GM18907 (cell line): ENCODE measurements around the gene MAPRE3.
"Not testable (repeated sequence)": the region's sequence is repeated elsewhere in the genome, so short reads cannot be mapped to it uniquely, and the experiment has no call there.

Experiments
- ATAC-seq: cut with Tn5 transposase; IDR thresholded peaks from one replicate; pipeline ENCODE4 v1.9.1; 2021; ENCODE audit warnings: mild to moderate bottlenecking, moderate library complexity; ENCODE audit not compliant: unreplicated experiment

The MAPRE3 gene

DNA sequence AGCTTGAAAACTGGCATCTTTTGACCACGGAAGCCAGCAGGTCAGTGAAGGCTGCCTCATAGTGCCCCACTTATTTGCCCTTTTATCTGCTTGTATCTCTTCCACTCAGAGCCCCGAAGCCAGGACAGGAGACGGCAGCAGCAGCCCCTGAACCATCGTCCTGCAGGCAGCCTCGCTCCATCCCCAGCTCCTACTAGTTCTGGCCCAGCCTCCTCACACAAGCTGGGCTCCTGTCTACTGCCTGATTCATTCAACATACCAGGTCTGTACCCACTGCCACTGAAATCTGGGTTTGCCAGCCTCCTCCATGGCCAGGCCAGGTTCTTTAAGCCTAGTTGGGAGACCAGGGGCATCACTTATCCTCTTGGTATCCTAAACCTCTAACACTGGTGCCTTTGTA is 96.9 kb downstream of the MAPRE3 start:
- no peak for ATAC-seq

DNA sequence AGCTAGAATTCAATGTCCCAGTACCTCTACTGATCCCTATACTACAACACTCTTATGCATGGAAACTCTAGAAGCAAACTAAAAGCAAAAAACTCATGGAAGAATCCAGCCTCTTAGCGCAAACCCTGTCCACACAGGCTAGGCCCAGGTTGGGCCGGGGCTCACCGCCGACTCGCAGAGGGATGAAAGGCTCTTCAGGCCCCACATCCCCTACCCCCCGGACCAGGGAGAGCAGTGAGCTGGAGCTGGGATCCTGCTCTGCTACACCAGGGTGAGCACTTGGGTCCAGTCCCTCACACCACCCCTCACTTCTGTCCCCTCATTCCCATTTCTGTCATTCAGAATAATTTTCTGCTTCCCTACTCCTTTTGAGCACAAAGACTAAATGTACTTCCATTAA is 99.0 kb downstream of the MAPRE3 start:
- no peak for ATAC-seq

DNA sequence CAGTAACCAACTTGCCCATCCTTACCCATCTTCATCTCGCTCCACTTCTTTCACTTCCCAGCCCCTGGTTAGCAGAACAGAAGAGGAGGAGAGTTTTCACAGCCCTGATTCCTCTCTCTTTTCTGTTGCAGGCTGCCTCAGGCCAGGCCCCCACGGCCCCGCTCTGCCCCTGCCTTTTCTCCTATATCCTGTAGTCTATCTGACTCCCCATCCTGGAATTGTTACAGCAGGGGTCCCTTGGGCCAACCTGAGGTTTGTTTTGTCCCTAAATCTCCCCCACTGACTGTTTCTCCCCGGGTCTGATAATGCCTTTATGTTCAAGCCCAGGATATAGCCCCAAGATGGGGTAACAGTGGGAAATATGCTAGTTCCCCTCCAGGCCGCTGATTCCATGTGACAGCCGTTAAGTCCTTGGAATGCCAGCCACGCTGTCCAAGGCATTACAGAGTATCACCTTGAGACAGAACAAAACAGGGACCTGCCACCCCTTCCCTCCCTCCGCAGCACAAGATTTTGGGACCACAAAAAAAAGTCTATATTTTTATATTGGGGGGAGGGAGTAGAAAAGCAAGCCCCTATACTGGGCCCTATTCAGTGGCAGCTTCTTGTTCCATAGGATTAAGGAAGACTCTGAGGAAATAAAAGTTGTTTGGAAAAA is 99.7 kb downstream of the MAPRE3 start:
- ATAC-seq, result no peak

DNA sequence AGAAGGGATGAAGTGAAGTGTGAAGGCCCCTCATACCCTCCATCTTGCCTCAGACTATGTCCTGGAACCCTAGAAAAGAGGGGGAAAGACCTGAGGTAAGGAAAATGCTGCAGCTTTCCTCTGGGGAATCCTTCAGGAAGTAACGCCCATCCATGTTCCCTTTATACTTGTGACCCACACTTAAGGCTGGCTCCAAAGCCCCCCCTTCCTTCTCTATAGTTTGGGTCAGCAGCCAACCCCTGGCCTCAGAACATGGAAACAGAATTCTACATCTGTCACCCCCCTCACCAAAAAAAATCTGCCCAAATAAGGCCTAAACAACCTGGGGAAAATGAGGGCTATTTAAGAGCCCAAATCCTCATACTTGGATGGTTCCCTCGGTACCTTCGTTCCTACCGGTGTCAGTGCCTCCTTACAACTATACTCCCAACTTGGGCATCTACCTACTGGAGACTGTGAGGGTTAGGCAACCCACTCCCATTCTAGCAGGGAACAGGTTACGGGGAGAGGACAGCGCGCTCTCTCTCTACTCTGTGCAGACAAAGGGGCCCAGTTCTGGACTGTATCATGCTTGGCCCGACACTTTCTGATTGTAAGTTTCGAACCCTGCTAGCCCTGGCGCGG is 100.3 kb downstream of the MAPRE3 start:
- no peak for ATAC-seq

DNA sequence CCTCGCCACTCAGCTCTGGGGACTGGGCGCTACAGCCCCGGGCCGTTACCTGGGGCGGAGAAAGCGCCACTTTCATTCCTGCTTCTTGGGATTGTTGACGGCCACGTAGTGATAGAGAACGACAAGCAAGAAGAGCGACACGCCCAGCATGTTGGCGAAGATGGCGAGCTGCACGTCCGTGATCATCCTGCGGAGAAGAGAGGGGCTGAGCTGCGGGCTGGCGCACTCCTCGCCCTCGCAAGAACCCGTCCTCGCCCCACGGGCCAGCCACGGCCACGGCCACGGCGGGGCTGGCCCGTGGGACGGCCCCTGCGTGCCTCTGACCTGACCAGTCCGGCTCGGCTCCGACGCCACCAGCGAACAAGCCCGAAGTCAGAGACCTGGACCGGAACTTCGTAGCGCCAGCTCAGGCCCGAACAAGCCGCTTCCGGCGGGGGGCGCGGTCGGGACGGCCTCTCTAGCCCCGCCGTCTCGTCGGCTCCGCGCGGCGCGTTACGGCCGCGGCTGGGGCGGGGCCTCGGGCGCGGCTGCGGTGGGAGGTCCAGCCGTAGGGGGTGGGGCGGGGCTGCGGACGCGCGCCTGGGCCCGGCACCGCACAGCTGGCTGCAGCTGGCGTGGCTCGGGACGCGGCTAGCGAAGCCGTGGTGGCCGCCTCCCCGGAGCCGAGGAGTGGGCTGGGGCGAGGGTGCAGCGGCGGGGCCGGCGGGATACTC is 101.0 kb downstream of the MAPRE3 start, which contains the start of gene OST4:
OST4 (minus strand) TSS at position 378 of the 713 bp plus-strand sequence.
- ATAC-seq, result peak; percentile 86

DNA sequence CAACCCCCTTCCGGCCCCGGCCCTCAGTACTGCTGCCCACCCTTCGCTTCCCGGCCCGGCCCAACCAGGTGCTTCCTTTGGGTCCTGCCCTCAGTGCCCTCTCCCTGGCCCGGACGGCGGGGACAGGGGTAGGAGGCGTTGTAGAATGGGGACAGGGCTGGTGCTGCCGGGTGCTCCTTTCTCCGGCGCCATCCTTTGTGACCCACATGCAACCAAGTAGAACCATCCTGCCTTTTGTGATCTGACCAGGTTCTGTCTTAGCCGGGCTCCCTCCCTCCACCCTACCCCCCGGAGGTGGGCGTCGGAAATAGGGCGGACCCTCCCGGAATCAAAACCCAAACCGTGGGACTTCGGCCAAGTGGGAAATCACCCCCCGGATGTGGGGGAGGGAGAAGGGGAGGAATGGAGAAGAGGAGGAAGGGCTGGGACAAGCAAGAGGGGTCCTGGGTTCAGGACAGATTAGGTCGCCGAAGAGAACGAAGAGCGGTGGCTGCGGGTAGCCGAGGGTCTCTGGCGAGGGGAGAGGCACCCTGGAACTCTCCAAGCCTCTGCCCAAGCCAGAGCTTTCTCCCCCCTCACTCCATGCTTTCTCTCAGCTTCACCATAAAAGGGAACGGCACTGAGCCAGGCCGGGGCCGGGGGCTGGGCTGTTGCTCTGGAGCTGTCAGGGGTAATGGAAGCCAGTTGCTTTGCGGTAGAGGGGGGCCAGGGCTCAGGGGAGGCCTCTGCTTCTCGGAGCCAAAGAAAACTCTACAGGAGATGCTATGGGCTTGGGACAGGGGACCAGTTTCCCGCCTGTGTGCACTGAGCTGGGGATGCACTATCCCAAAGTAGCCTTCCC is 101.8 kb downstream of the MAPRE3 start:
- peak; percentile 11 for ATAC-seq

DNA sequence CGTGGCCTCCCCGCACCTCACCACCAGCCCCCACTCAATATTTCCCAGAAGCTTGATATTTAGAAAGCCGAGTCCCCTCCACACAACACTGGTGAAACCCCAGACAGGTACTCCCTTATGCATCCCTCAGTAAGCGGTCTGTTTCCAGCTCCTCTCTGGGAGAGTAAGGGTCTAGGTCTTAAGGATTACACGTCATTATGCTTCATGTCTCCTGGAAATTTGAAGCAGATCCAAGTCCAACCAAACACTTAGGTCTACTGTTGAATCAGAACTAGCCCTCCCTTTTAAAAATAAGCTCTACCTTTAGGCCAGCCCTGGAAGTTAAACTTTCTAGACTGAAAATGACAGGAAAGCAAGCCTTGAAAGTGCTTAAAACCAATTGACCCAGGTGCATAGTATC is 102.5 kb downstream of the MAPRE3 start:
- ATAC-seq, result no peak

DNA sequence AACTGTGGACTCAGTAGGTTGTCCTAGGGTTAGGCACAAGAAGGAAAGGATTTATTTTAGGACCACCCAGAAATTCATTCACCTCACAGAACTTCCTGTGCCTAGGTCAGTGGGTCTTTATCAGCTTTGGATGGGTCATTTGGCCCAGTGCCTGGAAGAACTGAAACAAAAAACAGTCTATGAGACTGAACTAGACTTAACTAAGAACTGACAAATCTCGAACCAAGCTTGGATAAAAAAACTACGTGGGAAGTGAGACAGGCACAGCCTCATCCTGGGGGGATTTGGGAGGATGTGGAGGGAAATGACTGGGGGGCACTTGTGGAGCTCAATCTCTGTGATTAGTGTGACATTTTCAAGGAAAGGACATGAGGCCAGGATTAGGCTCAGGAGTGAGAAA is 103.3 kb downstream of the MAPRE3 start:
- ATAC-seq, result no peak

DNA sequence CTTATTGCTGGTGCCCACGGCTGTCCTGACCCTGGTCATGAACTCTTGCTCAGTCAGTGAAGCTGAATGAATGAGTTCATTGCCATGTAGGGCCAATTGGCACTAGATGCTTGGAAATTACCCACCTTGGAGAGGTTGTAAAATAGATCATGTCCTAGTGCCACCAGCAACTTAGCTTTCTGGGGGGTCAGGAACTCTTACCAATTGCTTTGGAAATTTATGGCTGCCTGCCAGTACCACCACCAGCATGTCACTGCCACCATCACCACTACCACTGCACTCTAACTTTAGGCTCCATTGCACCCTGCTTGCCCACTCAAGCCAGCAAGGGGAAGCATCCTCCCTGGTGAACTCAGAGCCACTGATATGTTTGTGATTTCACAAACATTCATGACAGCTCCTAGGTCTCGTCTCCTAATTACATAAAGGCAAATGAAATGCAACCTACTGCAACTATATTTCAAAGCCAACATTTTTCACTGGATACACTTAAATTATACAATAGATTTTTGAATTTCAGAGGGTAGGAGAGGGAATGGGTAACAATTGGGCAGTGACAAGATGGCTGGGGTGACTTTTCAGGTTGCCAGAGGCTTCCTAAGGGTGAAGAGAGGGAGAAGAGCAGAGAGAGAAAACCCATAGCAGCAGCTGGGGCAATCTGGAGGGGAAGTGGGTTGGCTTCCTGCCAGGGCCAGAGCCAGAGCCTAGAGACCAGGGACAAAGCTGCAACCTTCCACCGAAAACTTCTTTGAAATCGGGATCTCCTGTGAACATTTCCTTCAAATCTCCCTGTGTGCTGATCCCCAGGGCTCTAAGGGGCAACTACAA is 104.5 kb downstream of the MAPRE3 start:
- ATAC-seq, result no peak

DNA sequence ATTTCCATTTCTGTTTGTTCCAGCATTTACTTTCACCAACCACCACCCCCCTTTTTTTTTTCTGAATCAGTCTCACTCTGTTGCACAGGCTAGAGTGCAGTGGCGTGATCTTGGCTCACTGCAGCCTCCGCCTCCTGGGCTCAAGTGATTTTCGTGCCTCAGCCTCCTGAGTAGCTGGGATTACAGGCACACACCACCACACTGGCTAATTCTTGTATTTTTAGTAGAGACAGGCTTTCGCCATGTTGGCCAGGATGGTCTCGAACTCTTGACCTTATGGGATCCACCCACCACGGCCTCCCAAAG is 105.1 kb downstream of the MAPRE3 start:
- not testable (repeated sequence) for ATAC-seq

DNA sequence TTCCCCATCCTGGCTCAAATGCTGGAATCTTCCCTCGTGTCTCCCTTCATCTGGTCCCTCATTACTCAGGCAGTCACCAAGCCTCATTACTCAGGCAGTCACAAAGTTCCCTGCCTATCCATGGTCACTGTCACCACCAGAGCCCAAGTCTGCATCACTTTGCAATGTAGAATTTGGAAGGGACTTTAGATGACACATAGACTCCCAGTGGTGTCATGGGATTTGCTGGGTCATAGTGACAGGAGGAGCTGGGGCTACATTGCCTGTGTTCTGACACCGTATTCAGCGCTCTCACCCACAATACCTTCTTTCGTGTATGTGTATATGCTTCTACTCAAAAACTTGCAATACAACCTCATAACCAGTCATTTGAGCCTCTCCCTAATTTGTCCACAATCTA is 105.9 kb downstream of the MAPRE3 start:
- ATAC-seq, result no peak
